G401 (cell line): ENCODE data around the gene CA5B. TPM values are rescaled to one million over a fixed set of nuclear protein-coding genes. Genes with fewer than 3 reads are reported as not detected.
"Not testable (repeated sequence)": the region's sequence is repeated elsewhere in the genome, so short reads cannot be mapped to it uniquely, and the experiment has no call there.

Source experiments
- DNase-seq: peaks from one replicate; pipeline ENCODE4 v3.0.0-alpha.2; 2015; ENCODE audit warnings: low spot score
- in situ Hi-C: cut with HindIII; loops from 2 replicates; pipeline ENCODE4 v1.10.0; 2016; ENCODE audit warnings: low sequenced_read_pairs, mixed read lengths
- total RNA-seq: library from RNA; depleted of rRNA; stranded (reverse); fragments of >200 nt; shearing (Covaris generic); gene quantifications from 2 replicates; pipeline ENCODE4 v1.2.3, GENCODE V29; 2014; rRNA removed

The CA5B gene, protein sequence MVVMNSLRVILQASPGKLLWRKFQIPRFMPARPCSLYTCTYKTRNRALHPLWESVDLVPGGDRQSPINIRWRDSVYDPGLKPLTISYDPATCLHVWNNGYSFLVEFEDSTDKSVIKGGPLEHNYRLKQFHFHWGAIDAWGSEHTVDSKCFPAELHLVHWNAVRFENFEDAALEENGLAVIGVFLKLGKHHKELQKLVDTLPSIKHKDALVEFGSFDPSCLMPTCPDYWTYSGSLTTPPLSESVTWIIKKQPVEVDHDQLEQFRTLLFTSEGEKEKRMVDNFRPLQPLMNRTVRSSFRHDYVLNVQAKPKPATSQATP
- total RNA-seq: 0.80 and 4.3 TPM in 2 replicates

DNA sequence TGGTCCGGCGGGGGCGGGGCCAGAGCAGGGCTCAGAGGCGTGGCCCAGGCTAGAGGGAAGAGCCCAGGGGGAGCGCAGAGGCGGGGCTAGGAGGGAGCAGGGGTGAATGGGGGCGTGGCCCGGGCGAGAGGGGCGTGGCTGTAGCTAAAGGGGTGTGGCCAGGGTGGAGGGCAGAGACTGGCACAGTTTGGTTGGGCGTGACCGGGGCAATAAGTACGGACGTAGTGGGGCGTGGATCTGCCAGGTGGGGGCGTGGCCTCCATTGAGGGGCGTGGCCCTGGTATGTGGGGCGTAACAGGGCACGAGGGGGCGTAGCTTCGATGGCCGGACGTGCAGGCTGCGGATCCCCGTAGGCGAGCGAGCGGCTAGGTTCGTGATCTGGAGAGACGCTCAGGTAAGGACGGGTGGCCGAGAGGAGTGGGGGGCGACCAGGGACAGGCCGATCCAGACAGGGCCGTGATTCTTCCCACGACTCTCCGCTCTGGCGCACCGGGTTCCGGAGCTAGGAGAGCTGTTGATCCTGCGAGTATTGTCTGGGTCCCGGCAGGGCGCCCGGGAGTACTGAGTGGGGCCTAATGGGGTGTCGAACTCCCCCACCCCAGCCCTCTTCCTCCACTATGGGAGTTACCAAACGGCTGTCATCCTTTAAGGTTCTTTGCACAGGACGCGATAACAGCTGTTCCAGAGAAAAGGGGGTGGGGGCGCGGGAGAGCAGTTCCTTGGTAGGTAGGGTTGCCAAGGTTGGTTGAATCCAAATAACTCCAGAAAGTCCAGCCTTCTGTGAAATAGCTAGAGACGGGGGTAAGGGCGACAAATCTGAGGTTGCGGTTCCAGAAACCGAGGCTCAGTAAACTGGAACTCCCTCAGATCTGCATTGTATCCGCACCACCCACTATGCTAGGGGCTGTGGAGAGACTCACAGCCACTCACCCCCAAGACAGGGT is at the start of gene CA5B:
Gene CA5B, plus strand, starts transcription at position 312 of the 944 bp plus-strand sequence. CDS start 11,754 bp downstream, outside the sequence.
- peak; percentile 54 for DNase-seq
- in situ Hi-C loops: no loop called here

DNA sequence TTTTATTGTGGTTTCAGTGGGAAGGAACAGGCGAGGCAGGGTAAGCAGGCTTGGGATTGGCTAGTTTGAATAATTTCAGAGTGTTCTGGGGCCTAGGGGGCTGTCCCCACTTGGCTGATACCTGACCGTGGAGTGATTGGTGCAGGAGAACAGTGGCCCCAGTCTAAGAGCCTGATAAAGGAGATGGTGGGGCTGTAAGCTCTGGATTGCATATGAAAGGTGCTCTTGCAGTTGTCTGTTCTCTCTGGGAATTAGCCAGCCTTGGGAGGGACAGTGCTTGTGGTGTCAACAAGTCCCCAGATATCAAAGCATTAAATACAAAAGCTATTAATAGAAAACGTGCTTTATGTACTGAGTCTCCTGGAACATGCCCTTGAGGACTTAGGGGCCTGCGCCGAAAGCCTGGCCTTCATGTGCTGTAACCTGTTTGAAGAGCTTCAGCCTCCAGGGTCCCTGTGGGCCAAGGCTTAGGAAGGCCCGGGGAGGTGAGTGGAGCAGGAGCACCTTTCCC is 43.1 kb upstream of the CA5B start:
- in situ Hi-C loops: no loop called here
- DNase-seq: no peak

DNA sequence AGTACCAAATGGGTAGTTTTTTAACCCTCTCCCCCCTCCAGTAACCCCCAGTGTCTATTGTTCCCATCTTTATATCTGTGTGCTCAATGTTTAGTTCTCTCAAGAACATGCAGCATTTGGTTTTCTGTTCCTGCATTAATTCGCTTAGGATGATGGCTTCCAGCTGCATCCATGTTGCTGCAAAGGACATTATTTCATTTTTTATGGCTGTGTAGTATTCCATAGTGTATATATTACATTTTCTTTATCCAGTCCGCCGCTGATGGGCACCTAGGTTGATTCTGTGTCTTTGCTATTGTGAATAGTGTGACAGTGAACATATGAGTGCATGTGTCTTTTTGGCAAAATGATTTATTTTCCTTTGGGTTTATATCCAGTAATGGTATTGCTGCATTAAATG is 41.6 kb upstream of the CA5B start:
- no peak for DNase-seq
- in situ Hi-C loops: no loop called here

DNA sequence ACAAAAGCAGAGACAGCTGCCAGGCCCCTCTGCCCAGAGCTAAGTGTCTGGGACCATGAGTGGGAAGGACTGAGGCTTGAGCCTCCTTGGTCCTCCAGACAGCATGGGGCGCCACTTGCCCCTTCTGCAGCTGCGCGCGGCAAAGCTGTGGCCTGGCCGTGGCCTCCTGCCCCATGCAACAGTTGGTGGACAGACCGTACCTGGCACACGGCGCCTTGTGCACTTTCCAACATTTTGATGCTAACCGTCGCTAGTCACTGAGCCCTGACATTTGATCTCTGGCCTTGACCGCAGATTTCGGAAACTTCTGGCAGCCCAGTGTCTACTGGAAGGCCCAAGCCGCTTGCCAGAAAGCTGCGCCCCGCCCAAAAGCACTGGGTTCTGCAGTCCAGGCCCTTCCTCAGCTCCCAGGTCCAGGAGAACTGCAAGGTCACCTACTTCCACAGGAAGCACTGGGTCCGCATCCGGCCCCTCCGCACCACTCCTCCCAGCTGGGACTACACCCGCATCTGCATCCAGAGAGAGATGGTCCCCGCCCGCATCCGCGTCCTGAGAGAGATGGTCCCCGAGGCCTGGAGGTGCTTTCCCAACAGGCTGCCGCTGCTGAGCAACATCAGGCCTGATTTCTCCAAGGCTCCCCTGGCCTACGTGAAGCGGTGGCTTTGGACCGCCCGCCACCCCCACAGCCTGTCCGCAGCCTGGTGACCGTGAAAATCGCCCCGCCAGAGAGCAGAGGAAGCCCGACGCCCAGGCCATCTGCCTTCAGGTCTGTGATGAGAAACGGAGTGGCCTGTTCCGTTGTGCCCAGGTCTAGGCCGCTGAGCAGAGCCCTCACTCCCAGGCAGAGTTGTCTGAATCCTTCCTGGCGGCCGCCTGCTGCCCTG is 35.3 kb upstream of the CA5B start:
- in situ Hi-C loops: no loop called here
- no peak for DNase-seq

DNA sequence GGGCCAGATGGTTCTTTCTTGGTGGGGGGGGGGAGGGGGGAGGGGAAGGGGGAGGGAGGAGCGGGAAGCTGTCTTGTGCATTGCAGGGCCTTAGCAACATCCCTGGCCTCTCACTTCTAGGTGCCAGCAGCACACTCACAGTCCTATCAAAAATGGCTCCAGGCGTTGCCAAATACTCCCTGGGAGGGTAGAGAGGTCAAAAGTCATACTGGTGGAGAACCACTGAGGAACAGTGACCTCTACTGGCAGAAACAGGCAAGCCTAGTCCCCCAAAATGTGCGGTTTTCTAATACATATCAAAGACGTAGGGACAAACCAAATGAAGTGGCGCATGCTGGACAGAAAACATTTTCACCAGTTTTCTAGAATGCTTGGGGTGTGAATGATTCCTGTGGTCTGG is 34.3 kb upstream of the CA5B start:
- in situ Hi-C loops, DNase-seq: not testable (repeated sequence)

DNA sequence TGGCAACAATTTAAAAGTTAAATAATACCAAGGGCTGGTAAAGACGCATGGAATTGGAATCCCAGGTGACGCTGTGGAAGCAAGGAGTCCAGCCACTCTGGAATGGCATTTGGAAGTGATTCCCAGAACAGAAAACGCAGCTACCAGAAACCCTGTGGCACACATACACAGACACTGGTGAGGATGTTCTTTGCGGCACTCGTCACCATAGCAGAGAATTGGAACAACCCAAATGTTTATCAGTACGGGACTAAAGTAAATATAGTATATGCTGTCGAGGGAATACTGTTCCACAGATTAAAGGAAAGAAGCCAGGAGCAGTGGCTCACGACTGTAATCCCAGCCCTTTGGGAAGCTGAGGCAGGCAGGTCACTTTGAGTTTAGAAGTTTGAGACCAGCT is 33.8 kb upstream of the CA5B start:
- DNase-seq, in situ Hi-C loops: not testable (repeated sequence)

DNA sequence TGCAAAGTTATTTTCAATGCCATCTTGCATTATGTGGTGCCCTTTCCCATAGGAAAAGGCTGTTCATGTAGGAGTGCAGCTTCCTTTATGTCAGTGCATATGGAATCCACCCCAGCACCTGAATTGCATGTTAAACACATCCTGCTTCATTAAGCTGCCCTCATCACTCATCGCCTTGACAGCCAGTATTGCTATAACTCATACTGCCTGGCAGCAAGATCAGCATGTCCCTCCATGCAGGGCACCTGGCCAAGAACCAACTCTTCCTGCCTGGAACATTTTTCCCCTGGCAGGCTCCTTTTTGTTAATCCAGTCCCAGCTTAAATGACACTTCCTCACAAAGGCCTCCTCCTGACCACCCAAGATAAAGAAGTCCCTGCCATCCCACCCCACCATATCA is 23.5 kb upstream of the CA5B start:
- in situ Hi-C loops: no loop called here
- DNase-seq: peak; percentile 73

DNA sequence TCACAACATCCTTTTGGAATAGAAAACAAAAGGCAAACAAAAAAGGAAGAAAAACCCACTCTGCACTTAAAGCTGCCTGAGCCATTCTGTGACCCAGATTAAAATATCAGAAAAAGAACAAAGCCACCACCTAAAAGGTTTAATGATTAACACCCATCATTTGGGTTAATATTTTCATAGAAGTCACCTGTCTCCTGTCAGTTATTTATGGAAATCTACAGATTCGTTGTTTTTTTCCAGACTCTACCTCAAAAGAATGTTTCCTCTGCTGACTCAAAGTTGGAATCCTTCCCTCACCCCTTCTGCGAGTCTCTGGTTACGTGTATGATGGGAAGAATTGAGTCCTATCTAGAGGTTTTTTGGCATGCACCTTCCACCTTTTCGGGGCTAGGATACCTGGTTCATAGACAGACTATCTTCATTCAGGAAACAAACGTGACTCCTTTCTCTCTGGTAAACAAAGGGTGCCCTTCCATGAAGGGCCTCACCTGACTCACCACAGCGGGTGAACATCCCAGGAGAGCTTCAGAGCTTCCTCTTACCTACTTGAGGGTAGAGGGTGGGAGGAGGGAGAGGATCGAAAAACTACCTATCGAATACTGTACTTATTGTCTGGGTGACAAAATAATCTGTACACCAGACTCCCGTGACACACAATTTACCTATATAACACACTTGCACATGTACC is 19.6 kb upstream of the CA5B start:
- in situ Hi-C loops: no loop called here
- DNase-seq: no peak

DNA sequence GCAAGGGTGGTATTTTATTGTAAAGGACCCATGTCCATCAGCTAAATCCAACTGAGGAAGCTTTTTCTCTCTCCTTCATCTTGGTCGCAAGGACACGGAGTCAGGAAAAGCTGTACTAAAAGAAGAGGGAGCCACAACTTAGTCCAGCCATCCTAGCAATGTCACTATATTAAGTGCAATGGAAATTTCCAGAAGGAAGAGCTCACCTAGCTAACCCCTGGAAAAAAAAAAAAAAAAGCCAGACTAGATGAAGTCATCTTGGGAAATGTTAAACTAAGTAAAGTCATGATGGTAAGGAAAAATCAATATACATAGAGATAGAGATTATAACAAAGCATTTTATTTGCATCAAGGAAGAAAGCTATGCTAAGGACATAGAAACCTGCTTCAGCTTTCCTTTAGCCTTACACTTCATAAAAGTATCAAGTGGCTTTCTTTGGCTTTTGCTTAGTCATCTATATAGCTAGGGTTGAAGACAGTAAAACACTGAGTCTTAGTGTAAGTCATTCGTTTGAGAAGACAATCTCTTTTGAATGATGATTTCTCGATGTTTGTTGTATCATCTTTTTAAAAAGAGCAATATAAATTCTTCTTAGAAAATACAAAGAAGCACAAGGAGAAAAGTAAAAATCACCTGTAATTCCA is 18.6 kb upstream of the CA5B start:
- no peak for DNase-seq
- in situ Hi-C loops: no loop called here

DNA sequence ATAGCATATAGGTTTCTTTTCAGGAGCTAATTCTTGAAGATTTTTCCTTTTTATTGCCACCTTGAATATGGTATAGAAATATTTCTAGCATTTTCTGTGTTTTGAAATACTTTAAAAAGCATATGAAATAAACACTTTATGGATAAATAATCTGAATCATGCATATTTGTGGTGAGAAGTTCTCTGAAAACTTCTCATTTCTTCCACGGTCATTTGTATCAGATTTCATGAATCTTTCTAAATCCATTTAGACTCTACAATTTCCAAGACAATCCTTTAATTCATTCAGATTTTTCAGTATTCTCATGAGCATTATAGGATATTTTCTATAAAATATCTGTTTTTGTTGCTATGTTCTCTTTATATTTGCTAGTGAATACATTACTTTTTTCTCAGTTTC is 16.2 kb upstream of the CA5B start:
- in situ Hi-C loops: no loop called here
- DNase-seq: no peak

DNA sequence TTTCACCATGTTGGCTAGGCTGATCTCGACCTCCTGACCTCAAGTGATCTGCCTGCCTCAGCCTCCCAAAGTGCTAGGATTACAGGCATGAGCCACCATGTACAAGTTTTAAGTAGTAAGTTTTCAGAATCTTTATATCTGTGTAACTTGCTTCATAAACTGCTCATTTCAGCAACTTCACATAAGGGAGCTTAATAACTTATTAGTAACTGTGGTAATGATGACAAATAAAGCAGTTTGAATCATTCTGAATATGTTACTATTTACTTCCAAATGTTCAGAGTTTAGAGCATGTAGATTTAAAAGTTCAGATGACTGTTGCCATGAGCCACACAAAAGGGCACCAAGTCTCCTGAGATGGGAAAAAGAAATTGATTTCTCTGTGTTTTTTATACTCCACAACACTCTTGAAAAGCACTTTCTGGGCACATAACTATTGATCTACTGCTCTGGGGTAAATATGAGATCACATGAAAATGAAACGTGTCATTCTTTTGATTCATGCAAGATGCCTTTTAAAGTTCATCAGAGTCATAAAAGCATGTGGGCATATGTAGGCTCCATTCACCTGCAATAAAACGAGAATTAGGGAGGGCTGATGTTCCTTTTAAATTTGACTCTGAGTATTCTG is 14.1 kb upstream of the CA5B start:
- in situ Hi-C loops: no loop called here
- no peak for DNase-seq

DNA sequence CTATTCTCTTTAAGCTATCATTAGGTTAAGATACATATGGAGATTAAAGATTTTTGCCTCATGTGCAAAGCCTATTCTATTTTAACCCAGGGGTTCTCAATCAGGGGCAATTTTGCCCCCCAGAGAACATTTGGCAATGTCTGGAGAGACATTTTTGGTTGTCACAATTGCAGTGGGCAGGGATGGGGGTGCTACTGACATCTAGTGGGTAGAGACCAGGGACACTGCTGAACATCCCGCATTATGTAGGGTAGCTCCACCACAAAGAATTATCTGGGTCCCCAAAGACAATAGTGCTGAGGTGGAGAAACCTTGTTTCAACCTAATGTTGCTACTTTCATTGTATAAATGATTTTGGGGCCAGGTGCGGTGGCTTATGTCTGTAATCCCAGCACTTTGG is 13.2 kb upstream of the CA5B start:
- in situ Hi-C loops: no loop called here
- no peak for DNase-seq

DNA sequence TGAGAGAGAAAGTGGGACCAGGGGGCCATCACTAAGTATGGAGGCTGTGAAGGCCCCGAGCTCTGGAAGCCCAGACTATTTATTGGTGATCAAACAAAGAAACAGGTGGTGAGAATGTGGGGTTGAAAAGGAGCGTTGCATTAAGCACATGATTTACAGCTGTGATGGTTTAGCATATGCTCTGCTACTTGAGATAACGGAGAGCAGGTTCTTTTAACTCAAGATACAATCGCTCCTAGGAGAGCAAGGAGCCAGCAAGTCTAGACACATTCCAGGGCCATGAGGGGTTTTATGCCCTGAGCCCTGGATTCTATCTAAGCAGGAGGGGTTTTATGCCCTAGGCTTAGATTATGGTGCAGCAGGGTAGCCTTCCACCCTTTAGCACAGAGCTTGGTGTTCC is 6.7 kb upstream of the CA5B start:
- in situ Hi-C loops, DNase-seq: not testable (repeated sequence)

DNA sequence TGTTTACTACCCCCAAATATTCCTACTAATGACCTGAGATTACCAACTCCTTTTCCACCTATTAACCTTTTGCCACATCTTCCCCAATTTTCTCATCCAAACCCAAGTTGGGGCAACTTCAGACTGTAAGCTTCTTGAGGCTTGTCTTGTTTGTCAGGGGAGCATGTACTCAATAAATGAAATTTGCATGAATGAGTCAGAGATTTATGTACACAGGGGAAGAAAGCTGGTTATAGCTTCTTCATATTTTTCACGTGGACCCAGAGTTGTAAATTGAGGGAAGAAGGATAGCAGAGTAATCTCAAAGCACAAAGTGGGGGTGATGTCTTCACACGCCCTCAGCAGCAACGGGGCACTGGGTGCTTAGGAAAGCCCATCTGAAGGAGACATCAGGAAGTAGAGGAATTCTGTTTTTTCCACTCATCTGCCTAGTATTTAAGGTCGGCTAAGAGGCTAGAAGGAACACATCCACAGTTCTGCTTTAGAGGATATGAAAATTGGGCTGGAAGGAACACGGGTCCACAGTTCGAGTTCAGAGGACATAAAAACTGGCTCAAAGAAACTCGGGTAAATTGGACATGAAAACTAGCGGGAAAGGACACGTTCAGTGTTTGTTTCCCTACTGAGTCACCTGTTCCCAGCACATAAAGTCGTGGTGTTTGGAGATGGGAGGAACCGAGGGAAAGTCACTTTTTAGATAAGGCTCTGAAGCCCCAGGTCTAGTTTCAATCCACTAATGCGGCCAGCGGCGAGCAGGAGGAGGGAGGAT is 696 bp upstream of the CA5B start:
- in situ Hi-C loops: no loop called here
- DNase-seq: no peak

DNA sequence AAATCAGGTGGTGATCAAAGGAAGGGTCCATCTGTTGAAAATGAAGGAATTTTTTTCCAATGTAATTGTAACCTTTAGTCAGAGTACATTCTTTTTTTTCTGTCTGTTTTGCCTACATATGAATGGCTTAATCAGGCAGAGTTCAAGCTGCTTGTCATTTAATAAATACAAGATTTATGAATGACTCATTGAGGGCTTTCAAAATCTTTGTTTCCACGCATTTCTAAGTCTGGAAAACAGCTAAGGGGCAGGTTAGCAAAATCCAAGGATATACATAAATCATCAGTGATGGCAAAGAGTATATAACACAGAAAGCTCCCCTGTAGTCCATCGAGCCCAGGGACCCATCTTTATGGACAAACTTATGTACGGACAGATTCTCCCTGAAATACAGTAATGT is 1.8 kb downstream of the CA5B start:
- DNase-seq: no peak
- in situ Hi-C loops: no loop called here

DNA sequence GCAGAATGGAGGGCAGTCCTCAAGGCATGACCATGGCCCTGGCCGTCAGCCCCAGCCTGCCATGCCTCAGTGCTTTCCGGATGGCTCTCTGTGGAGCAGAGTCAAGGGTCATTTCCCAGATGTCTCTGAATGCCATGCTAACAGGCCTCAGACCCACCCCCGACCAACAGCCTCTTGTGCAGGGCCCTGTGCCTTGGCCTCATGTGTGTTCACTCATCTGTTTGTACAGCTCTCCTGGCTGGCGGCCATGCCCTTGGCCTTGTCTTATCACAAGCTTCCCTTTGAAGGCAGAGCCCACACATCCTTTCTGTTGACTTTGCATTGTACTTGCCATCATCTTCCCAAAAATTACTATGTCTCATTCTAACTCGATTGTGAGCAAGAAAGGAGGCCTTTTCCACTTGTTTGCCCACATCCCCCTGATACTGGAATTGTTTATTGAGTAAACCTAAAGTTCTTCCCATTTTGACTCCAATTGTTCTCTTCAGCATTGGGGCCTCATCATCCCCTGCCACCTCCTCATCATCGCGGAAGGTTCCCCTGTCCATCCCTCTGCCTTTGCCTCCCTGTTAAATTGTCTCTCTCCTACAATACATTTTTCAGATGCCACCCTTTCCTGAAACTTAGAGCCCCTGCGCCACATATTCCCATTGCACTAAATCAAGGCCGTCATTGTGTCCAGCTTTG is 6.3 kb downstream of the CA5B start:
- DNase-seq: no peak
- in situ Hi-C loops: no loop called here

DNA sequence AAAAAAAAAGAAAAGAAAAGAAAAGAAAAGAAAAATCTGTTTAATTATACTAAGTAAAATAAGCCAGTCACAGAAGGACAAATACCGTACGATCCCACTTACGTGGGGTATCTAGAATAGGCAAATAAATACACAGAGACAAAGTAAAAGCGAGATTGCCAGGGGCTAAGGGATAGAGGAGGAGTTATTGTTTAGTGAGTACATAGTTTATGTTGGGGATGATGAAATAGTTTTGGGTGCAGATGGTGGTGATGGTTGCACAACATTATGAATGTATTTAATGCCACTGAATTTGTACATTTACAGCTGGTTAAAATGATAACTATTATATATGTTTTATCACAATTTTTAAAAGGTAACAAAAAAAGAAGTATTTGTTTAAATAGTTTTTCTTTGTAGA is 7.1 kb downstream of the CA5B start:
- in situ Hi-C loops: no loop called here

More for the DNA sequence above, 7.1 kb downstream of the CA5B start:
- DNase-seq: no peak
